ENCODE results near the gene SKA1. TPM values are rescaled to one million over a fixed set of nuclear protein-coding genes. Genes with fewer than 3 reads are reported as not detected.
A peak's percentile ranks its signal among the peaks of the same experiment; 100 is the strongest.

The SKA1 gene
- total RNA-seq: 0.55 TPM

DNA sequence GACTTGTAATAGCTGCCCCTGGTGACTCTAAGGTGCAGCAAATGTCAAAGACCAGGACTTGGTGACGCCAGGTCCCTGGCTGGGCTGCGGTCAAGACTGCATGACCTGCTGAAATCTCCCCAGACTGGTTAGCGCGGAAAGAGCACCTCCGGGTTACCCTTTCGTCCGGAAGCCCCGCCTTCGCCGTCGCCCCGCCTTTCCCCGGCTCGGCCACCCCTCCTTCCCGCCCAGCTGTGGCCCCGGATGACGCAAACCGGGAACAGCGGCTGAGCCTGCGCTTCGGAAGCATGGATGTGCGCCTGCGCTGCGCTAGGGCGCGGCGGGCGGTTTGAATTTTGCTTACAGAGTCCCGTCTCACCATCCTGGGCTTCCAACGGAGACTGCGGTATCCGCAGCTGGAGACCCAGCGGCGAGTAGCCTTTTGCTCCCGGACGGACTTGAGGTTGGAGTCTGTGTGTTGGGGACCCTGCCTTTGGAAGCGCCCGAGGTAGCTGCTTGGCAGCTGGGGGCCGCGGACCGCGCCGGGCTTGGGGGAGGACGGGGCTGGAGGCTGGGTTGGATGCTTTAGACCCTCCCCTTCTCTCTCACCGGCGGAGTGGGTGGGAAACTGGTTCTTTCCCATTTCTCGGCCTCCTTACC is at the start of gene SKA1:
Gene SKA1, plus strand, starts transcription at position 294 of the 639 bp plus-strand sequence. CDS start 785 bp downstream, outside the sequence.
- DNase-seq (ENCODE audit: low spot score): peak; percentile 95

DNA sequence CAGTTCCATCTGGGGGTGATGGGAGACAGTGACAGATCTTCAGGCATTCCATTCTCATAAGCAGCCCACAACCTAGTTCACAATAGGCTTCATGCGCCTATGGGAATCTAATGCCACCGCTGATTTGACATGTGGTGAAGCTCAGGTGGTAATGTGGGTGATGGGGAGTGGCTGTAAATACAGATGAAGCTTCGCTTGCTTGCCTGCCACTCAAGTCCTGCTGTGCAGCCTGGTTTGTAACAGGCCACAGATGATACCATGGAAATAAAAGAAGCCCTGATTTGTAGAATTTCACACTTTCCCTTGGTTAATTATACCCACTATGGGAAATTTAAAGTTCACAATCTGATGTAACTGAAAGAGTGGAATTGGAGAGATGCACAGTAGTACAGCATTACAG is 46.9 kb upstream of the SKA1 start:
- no peak for DNase-seq (ENCODE audit: low spot score)

DNA sequence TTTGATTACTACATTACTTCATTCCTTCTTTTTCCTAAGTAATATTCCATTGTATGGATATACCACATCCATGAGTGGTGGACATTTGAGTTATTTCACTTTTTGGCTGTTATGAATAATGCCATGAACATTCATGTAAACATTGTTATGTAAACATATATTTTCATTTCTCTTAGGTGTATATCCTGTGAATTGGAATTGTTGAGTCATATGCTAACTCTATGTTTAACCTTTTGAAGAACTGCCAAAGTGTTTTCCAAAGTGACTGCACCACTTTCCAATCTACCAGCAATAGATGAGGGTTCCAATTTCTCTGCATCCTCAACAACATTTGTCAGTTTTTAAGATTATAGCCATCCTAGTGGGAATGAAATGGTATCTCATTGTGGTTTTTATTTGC is 44.7 kb upstream of the SKA1 start:
- no peak for DNase-seq (ENCODE audit: low spot score)

DNA sequence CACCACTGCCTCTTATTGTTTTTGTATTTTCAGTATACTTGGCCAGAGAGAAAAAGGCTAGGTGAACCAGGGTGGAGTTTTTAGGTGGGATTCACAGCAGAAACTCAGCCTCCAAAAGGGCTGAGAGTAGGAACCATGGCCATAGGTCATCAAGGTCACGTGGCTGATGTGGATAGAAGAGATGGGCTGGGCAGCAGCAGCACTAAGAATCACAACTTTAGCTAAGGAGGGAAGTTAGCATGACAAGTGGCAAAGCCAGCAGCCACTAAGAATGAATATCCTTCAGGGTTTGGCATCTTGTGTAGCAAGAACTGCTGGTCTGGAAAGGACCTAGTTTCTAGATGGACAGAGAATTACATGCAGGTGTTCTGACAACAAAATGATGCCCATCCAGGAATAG is 43.2 kb upstream of the SKA1 start:
- no peak for DNase-seq (ENCODE audit: low spot score)

DNA sequence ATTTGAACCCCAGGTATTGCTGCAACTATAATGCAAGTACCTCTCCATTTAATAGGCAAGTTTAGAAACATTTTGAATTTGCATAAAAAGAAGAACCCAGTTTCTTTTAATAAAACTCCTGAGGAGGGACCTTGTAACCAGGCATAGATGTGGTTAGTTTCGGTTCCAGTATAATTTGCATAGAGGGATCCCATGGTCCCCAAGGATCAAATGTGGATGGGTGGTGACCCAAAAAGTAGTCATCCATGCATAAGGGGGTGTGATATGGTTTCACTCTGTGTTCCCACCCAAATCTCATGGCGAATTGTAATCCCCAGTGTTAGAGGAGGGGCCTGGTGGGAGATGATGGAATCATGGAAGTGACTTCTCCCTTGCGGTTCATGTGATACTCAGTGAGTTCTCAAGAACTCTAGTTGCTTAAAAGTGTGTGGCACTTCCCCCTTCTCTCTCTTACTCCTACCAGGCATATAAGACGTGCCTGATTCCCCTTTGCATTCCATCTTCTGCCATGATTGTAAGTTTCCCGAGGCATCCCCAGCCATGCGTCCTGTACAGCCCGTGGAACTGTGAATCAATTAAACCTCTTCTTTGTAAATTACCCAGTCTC is 40.2 kb upstream of the SKA1 start:
- DNase-seq (ENCODE audit: low spot score): no peak

DNA sequence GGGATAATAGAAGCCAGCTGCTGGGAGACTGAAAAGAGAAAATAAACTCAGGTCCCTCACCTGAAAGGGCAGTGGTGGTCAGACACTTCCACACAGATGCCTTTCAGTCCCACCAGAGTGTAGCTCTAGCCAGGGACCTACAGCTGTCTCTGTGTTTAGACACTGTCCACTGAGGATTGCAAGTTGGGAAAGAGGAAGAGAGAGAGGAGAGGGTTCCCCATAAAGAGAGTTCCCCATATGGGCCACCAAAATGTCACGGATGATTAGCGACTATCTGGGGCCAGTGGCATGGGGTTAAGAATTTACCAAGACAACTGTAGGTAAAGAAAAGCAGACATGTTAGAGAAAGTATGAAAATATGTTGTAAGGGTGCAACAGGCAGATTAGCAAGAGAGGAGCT is 36.7 kb upstream of the SKA1 start:
- DNase-seq (ENCODE audit: low spot score): no peak

GRCh38 chr18:50338715-50339114 is 36.1 kb upstream of the SKA1 start:
- DNase-seq (ENCODE audit: low spot score): no peak

DNA sequence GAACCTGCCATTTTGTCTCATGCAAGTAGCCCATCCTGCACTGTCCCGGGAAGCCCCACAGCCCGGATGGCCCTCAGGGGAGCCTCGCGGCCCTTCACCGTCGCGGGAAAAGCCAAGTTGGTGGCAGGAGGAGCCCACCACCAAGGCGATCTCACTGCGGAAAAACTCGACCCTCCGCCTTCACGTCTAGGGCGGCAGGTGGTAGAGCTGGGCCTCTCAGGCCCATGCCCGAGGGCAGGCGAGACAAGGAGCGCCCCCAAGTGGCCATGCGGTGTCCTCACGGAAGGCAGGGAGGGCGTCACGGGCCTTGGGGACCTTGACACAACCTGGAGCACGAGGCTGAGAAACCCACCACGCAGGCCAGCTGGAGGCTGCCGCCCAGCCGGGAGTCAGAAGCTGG is 34.8 kb upstream of the SKA1 start:
- DNase-seq (ENCODE audit: low spot score): no peak

DNA sequence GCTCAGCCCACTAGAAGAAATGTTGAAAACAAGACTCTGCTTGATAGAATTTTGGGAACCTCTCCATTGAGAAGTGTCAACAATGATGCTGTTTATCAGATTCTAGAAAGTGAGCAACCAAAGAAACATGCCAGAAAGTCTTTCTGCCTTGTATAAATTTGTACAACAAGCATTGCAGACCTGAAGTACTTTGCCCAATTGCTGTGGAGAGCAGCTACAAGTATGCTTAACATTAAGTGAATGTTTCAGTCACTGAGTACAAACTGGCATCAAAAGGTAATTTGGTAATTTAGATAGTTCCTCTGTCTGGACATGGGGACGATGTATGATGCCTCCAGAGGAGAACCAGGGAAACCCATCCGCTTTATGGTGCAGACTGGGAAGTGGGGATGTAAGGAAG is 33.4 kb upstream of the SKA1 start:
- DNase-seq (ENCODE audit: low spot score): no peak

- no peak for DNase-seq (ENCODE audit: low spot score)
Observed at GRCh38 chr18:50350699-50351098, 24.1 kb upstream of the SKA1 start.

DNA sequence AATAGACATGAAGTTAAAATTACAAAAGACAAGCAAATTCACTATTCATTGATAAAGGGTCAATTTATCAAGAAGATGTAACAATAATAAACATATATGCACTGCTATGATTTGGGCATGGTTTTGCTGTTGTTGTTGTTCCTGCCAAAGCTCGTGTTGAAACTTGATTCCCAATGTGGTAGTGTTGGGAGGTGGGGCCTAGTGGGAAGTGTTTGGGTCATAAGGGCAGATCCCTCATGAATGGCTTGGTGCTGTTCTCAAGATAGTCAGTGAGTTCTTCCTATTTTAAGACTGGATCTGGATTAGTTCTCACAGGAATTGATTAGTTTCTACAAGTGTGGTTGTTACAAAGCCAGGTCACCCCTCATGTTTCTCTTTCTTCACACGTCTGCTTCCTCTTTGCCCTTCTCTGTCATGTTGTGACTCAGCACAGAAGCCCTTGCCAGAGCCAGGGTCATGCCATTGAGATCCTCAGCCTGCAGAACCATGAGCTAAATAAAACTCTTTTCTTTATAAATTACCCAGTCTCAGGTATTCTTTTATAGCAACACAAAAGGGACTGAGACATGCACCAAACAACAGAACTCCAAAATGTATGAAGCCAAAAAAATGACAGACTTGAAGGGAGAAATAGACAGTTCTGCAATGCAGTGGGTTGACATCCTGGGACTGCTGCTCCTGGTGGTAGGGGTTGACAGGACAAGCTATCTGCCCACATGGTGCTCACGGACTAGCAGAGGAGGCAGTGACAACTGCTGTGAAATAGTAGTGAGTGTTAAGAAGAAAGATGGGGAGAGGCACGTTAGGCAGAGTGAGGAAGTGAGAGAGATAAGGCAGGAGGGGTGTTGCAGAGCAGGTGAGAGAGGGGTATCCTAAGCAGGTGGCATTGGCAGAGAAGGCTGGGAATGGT is 18.6 kb upstream of the SKA1 start:
- DNase-seq (ENCODE audit: low spot score): no peak

DNA sequence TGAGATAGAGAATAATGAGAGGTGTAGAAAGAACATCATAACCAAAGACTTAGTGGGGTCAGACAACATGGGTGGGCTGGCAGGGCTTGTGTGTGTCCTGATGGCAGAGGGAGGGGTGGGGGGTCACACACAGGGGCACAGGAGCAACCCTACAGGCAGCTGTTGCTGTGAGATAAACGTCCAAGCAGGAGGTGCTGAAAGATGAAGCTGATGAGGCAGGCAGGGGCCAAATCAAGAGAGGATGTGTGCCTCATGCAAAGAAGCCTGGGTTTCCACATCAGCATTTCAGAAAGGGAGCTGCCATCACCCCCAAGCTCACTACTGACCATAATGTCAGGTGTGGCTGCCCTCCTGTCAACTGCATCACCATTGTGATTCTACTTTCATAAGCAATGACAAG is 16.0 kb upstream of the SKA1 start:
- DNase-seq (ENCODE audit: low spot score): no peak

DNA sequence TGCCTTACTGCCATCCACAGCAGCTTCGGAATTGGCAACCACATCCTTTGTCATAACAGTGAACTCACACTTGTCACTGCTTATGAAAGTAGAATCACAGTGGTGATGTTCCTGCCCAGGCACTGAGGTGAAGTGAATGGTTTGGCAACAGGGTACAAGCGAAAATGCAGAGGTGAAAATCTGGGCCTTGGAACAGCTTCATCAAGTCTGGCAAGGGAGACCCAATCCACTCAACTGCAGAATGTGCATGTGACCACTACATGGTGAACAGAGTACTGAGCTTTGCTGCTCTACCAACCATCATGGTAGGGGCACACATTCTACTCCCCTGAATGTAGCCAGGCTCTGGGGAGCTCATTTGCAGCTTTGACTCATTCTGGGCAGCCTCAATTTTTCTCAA is 15.0 kb upstream of the SKA1 start:
- no peak for DNase-seq (ENCODE audit: low spot score)

DNA sequence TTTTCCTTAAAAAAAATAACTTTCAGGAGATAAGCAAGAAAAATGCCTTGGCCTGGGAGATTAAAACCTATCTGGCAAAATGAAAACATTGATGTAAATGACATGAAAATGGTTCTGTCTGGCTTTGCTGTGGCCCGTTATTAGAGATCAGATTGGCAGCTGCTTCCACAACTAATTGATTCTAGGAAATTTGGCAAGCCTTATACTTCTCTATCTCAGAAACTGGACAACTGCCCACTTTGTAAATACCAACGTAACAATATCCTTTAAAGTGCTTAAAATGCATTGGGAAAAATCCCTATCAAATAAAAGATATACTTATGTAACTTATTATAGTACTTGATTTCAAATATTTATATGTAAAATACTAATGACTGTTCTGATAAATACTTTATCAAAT is 14.2 kb upstream of the SKA1 start:
- no peak for DNase-seq (ENCODE audit: low spot score)

- DNase-seq (ENCODE audit: low spot score): no peak
Observed at GRCh38 chr18:50369672-50370071, 5.2 kb upstream of the SKA1 start.

DNA sequence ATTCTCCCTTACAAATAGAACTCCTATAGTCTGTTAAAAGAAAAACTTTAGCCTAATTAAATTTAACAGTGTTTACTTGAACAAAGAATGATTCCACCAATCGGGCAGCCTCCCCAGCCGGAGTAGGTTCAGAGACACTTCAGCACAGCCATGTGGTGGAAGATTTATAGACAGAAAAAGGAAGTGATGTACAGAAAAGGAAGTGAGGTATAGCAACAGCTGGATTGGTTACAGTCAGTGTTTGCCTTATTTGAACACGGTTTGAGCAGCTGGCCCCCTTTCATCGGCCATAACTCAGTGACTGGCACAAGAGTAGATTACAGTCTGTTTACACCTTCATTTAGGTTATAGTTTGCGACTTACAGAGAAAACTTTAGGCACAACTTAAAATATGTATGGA is 2.1 kb upstream of the SKA1 start:
- no peak for DNase-seq (ENCODE audit: low spot score)

- DNase-seq (ENCODE audit: low spot score): no peak
Observed at GRCh38 chr18:50373561-50374219, 1.2 kb upstream of the SKA1 start.

- no peak for DNase-seq (ENCODE audit: low spot score)
Observed at GRCh38 chr18:50374220-50374752, 560 bp upstream of the SKA1 start.

GRCh38 chr18:50377061-50377798 is 2.4 kb downstream of the SKA1 start:
- no peak for DNase-seq (ENCODE audit: low spot score)

GRCh38 chr18:50388988-50389387 is 14.1 kb downstream of the SKA1 start:
- DNase-seq (ENCODE audit: low spot score): no peak

DNA sequence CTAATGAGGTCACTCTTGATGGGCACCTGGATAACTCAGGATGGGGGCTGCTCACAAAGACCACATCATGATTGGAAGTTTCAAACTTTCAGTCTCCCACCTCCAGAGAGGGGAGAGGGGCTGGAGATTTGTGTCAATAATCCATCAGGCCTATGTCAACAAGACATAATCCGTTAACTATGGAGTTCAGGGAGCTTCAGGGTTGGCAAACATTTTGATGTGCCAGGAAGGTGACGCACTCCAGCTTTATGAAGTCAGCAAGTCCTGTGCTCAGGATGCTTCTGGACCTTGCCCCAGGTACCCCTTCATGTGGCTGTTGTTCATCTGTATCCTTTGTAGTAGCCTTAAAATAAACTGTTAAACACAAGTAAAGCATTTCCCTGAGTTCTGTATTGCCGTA is 19.0 kb downstream of the SKA1 start:
- DNase-seq (ENCODE audit: low spot score): no peak

Measured in mucosa of gallbladder (tissue), 1 donor.